ENCODE results near the gene ZSCAN20. TPM values are rescaled to one million over a fixed set of nuclear protein-coding genes. Genes with fewer than 3 reads are reported as not detected.

Gene ZSCAN20
- 2.6 and 3.1 TPM in 2 replicates for total RNA-seq

DNA sequence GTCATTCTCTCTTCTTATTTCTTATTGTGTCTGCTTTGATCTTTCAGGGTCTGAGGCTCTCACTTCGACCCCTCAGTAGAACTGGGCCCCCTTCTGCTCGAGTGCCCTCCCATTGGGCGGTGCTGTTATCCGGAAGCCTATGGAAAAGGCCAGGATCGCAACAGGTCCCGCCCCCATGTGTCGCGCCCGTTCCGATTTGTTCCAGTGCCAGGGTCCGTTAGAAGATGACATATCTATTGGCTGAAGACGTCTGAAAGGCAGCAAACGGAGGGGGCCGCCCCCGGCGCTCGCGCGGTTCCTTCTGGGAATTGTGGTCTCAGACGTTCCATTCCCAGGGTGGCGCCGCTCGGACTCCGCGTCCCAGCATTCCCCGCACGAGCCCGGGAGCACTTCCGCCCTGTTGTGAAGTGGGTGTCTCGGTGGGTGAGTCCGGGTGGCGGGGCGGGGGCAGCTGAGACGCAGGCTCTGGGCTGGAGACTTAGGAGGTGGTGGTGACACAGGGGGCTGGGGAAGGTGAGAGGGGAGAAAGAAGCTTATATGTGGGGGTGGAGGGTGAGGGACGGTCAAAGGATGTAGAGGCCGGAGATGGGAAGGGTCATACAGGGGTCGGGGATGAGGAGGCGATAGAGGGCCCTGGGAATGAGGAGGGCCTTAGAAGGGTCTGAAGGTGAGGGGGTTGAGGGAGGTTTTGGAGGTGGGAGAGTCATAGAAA lies at the start of gene ZSCAN20:
Gene ZSCAN20, plus strand, starts transcription at position 377 of the 712 bp plus-strand sequence. CDS start 6,644 bp downstream, outside the sequence.
- intact Hi-C loops (cut with micrococcal nuclease), result loop anchor here (1.0 to 10.0 kb wide), 3 partner anchors 44 to 598 kb away; partner anchors contain the start of gene FNDC5

DNA sequence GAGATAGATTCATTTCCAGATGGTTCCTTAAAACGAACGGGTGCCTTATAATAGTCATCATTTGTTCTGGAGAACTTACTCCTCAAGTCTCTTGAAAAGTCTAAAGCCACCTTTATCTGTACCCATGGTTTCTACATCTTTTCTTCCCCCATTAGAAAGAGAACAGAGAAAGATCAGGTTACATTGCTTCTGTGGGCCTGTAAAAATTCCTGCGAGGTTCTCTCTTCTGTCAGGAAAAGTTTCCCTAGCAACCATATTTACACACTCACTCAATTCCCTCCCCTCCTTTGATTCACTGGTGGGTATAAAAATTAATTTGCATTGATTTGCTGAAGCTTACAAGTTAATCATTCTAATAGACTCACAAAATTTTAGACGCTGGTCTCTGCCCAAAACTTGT lies 48.2 kb upstream of the ZSCAN20 start:
- intact Hi-C loops (cut with micrococcal nuclease), result no loop called here

DNA sequence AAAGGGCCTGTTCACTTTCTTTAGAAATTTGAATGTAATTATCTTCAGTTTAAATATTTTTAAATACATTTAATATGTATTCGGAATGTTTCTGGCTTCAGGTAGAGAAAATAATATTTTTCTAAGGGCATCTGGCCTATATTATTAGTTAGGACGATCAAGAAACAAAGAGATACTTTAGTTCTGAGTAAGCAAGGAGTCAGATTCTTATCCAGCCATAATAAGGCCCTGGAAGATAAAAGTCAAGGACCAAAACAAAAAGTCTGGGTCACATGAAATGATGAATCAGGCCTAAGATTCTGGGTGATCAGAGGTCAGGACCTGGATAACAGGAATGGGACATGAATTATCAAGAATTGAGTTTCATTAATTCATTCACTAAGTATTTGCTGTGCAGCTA lies 47.8 kb upstream of the ZSCAN20 start:
- intact Hi-C loops (cut with micrococcal nuclease), result no loop called here

DNA sequence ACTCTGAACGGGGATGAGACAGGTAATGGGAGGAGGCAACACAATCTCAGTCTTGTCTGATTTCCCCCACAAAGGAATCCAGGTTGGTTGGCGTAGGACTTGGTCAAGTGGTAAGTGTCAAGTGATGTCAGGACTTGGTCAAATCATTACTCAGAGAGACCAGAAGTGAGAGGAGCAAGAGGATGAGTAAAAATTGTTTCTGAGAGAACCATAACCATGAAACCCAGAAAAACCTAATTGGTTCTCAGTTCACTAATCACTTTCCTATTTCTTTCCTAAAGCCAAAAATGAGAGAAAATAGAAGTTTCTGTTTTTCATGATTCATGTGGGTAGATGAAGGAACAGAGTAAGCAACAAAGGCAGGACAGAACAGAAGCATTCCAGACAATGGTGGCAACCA lies 46.5 kb upstream of the ZSCAN20 start:
- intact Hi-C loops (cut with micrococcal nuclease), result no loop called here

DNA sequence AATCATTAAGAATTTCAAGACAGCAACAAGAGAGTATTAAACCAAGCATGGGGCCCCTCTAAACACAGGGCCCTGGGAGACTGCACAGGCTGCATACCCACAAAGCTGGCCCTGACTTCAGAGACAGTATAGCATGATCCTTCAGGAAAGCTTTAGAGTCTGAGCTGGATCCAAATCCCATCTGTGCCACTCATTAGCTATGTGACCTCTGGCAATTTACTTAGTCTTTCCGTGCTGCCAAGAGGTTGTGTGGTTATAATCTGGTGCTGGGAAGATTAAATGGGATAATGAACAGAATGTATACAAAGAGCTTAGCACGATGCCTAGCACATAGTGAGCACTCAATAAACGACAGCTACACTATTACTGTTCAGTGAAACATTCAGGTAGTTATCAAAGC lies 45.5 kb upstream of the ZSCAN20 start:
- intact Hi-C loops (cut with micrococcal nuclease), result no loop called here

DNA sequence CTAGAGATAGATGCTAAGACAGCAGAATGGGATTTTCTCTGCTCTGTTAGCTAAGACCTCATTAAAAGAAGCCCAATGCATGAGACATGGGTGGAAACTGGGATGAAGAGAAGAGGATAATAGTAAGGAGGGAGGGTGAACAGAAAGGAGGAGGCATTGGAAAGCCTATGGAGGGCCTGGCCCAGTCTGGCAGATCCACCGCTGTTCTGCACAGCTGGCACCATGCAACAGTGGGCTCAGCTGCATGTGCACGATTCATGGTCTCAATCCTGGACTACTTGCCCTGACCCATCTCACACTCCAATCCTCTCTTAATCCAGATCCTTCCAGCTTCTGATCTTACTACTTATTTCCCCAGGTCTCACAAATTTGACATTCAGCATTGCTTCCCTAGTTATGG lies 43.8 kb upstream of the ZSCAN20 start:
- intact Hi-C loops (cut with micrococcal nuclease), result loop anchor here (1.0 kb wide), 1 partner anchor 44 kb away; the partner anchor contains the start of gene ZSCAN20

DNA sequence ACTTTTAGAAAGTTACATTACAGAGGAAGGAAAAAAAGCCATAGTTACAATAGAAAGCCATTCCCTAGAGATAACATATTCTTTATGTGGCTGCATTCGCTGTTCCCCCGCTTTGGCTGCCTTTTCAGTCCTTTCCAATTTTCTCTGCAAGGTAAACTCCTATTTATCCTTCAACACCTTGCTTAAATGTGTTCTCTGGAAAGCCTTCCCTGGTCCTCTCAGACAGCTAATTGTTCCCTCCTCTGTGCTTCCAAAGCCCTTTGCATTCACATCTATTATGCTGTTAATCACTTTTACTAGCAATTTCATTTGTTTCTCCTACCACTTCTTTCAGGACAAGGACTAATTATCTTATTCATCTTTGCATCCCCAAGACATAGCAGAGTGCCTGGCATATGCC lies 43.1 kb upstream of the ZSCAN20 start:
- intact Hi-C loops (cut with micrococcal nuclease), result no loop called here

DNA sequence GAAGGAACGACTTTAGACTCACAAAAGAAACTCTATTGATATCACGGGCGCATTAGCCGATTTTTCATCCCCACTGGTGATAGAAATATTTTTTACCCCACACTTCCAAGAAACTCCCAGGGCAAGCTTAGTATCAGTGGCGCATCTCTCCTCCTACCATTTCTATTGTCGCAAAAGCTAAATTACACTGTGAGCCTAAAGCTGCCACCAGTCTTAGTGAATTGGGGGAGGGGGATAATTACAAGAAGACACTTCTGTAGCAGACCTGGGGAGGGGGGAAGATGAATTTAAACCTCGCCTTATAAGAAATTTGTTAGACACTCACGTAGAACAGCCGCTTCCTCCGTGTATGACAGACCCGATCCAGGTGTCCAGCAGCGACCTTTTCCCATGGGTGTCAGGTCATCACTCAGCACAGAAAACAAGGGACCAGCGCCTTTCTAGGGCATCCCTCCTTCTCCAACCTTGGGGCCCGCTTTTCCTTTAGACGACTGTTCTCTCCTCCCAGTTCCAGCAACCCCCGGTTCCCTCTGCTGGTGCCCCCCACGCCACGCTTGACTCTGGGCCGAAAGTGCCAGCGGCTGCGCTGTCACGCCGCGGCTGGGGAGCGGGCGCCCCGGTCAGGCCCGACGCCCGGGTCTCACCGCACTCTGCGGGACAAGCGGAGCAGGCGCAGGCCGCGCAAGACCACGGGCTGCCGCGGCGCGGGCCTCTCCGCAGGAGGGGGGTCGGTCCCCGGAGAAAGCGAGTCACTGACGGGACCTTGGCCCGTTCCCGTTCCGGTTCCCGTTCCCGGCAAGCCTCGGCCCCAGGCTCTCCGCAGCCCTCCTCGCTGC lies 42.4 kb upstream of the ZSCAN20 start:
- intact Hi-C loops (cut with micrococcal nuclease), result no loop called here

DNA sequence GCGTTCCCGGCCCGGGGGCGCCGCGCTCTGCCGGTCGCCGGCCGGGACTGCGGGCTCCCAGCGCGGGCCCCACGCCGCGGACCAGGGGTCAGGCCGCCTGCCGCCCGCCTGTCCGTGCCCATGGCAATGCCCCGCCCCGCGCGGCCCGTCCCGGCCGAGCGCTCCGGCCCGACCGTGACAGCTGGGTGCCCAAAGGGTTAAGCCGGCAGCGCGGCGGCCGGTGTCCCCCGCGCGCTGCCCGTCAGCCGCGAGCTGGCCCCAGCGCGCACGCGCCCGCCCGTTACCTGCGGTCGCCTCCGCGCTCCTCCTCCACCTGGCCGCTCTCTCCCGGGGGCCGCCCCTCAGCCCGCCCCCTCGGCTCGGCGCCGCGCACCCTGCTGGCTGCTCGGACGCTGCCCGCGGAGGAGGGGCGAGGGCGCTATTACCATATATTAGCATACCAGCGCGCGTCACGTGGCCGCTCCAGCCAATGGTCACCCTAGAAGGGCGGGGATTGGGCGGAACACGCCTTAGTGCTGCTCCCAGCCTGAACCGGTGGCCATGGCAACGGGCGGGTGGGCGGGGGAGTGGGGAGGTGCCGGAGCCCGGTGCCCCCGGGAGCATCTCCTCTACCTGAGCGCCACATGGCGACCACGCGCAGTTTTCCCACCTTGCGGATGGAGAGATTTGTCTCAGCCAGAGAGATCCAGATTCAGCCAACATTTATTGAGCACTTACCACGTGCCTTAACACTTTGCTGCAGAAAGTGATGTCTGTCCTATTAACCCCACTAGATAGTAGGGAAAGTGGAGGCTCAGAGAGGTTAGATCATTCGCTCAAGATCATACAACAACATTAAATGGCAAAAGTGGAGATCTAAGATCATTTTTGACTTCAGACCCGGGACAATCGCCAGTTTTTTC lies 41.5 kb upstream of the ZSCAN20 start, which contains the start of gene PHC2:
Gene PHC2, minus strand, starts transcription at position 404 of the 902 bp plus-strand sequence. CDS start 55,556 bp downstream, outside the sequence.
- intact Hi-C loops (cut with micrococcal nuclease), result loop anchor here (1.0 kb wide), 1 partner anchor 40 kb away; no protein-coding TSS in a partner anchor

DNA sequence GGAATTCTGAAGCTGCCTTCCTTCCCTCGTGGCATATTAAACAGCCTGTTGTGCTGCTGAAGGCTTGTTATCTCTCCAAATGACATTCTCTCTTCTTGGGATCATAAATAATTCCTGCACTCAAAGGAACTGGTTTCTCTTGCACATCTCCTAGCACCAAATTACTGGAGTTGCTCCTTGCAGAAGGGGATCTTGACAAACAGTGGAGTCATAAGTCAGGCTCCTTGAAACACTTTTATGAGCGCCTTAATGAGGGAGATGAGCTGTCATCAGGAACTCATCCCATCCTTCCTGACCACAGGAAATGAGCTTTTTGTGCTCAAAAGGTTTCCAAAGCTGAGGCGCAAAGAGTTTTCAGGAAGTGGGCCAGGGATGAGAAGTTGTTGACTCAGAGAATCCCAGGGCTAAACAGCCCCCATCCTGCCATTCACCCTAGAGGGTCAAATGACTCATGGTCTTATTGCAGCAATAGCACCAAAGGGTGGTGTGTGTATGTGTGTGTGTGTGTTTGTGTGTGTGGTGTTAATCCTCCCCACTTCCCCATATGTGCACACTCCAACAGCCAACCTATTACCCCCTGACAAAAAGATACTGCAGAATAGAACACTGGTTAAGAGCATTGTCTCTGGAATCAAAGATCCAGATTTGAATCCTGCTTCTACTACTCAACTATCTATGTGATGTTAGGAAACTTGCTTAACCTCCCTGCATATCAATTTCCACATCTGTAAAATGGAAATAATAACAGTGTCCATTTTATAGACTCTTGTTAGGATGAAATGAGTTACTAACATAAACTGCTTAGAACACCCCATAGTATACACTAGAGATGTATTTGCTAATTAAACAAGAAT lies 38.7 kb upstream of the ZSCAN20 start:
- intact Hi-C loops (cut with micrococcal nuclease), result no loop called here

DNA sequence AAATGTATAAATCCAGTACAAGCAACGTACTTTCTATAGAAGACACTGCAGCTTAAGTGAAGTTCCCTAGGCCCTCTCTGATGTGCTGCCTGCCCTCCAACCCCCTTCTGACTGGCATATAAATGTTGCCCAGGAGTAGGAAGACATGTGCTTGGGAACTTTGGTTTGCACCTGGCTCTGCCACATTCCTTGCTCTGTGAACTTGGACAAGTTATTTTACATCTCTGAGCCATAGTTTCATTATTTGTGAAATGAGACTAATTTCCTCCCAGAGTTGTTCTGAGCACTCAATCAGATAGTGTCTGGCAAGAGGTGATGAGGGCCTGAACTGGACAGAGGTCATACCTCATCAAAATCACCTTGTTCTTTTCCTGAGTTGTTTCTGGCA lies 38.1 kb upstream of the ZSCAN20 start:
- intact Hi-C loops (cut with micrococcal nuclease), result no loop called here

DNA sequence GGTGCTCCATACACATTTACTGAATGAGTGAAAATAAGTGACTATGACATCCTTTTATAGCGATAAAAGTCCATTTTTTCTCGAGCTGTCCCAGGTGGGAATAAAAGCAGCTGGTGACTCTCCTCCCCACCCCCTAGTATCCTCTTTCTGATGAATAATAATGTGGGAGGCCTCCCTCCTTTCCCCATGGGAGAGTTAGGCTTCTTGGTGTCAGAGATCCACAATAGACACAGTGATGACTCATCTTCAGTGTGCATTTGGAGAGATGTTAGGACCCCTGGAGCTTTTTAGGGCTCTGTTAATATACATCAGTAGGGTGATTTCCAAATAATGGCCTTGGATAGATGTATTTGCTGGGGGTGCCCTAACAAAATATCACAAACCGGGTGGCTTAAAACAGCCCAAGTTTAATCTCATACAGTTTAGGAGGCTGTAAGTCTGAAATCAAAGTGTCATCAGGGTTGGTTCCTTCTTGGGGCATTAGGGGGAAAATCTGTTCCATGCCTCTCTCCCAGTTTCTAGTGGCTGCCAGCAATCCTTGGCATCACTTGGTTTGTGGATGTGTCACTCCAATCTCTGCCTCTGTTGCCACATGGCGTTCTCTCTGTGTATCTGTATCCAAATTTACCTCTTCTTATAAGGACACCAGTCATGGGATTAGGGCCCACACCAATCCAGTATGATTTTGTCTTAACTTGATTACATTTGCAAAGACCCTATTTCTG lies 37.2 kb upstream of the ZSCAN20 start:
- intact Hi-C loops (cut with micrococcal nuclease), result no loop called here

DNA sequence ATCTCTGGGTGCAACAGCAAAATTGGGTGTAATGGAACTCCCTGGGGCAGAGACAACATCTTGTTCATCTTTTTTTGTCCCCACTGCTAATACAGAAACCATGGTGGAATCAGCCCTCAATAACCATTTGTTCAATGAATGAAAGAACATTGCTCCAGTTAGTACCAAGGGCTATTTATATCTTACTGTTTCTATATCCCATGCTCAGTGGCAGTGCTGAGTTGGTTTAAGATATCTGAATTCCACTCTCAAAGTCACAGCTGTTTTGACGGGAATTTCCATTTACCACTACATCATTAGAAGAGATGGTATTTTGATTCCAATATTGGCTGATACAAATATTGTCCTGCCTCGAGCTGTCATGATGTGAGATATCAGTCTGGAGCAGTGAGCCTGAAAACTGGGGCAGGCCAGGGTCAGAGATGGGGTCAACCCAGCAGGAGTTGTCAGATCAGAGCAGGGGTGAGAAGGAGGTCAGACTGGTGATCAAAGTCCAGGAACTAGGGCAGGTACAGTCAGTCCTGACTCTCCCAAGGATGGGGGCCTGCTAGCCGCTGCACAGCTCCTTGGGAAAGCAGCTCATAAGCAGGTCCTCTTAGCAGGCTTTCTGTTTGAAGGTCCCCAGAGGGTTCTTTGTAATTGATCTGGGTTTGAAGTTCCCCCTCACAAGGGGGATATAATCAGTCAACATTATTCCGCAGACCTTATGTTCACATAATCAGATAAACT lies 35.7 kb upstream of the ZSCAN20 start:
- intact Hi-C loops (cut with micrococcal nuclease), result no loop called here

DNA sequence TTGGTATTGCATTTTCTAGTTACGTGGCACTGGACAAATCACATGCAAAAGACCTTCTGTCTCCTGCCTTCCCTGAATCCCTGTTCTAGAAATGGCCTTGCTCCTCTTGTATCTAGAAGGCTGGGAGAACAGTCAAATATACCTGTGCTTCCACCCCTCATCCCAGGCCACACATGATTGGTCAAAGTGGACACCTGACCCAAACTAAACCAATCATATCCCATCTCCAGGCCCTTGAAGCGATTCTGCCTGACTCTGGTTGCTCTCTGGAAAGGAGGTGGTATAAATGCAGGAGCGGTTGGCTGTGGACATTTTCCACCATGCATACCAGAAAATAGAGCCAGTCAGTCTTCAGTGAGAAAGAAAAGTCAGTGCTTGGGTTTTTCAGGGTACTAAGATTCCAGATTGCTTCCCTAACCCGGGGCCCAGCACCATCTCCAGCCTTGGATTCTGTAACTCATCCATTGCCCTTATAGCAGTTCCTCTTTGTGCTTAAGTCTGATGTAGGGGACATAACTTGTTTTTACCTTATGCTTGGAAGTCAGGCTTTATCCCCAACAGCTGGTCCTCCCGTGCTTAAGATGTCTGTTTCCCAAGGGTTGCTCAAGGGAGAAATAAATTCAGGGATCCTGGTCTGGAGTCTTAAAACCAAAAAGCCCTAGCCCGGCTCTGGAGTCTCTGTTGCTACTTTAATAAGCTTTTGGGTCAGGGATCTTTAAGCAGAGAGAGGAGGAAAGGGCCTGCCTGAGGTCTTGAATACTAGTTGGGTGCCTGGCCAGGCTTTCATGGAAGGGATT lies 33.9 kb upstream of the ZSCAN20 start:
- intact Hi-C loops (cut with micrococcal nuclease), result no loop called here

DNA sequence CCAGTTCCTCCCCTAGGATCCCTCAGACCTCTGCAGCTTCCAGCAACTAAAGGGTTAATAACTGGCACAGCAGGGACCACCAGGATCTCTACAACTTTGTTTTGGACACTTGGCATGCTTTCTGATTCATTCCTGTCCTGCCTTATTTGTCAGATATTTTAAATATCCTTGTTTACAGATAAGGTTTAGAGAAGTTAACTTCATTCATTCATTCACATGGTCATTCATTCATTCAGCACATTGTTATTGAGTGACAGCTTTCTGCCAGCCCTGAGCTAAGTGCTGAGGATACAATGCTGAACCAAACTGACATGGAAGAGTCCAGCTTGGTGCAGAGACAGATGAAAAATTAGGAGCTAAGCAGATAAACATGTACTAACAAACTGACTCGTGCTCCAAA lies 32.8 kb upstream of the ZSCAN20 start:
- intact Hi-C loops (cut with micrococcal nuclease), result no loop called here

DNA sequence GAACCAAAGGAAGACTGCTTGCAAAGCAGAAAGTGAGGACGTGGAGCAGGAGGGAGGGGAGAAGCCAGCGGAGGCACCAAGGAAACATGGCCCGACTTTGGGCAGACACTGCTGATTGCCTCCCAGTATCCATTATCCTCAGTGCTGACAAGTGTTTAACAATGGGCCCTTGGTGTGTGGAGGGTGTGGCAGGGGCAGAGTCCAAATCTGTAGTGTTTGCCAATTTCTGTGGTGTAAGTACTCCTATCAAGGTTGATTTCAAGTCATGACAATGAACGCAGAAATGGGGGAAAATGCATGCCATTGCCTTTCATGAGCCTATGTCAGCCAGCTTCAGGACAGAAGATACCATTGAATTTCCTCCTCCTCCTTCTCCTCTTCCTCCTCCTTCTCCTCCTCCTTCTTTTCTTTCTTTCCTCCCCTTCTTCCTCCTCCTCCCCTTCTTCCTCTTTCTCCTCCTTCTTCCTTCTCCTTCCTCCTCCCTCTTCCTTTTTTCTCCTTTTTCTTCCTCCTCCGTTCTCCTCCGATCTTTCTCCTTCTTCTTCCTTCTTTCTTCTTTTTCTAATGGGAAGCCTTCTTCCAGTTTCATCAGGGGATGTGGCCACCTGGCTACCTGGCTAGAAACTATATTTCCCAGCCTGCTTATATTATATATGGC lies 31.2 kb upstream of the ZSCAN20 start:
- intact Hi-C loops (cut with micrococcal nuclease), result no loop called here

DNA sequence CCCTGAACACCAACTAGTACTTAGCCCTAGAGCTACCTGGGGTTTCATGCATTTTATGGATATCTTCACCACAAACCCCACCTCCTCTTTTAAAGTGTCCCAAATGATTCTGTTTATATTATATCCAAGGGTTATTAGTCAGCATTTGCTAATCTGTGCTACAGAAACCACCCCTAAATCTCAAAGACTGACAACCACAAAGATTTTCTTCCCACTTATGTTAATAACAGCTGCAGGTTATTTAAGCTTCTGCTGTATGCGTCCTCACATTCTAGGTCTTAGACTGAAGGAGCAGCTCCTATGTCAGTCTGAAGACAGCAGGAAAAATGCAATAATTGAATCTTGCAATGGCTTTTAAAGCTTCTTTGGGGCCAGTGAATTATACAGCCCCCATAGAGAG lies 30.3 kb upstream of the ZSCAN20 start:
- intact Hi-C loops (cut with micrococcal nuclease), result no loop called here
